Activated T-cell treated with anti-CD3 and anti-CD28 coated beads, Interleukin-2, amount 50 U/mL, for 4 hours (primary cell): Measurements from ENCODE around the gene EXD3. TPM values are rescaled to one million over a fixed set of nuclear protein-coding genes. Genes with fewer than 3 reads are reported as not detected.
"Not testable (repeated sequence)": the region's sequence is repeated elsewhere in the genome, so short reads cannot be mapped to it uniquely, and the experiment has no call there.

Source experiments
- ATAC-seq, 2 donors: fragments of 200-7000 bp; cut with Tn5 transposase; one replicate each; pipeline ENCODE4 v1.10.0; 2021
- DNase-seq: peaks from one replicate; pipeline ENCODE4 v3.0.0-alpha.2; 2020
- H3K27me3 Mint-ChIP-seq: one replicate; pipeline ENCODE4 v1.8.0; 2021; ENCODE audit warnings: low read depth, mixed read lengths
- H3K36me3 Mint-ChIP-seq: one replicate; pipeline ENCODE4 v1.8.0; 2022; ENCODE audit warnings: mixed read lengths; ENCODE audit not compliant: insufficient read depth
- H3K4me1 Mint-ChIP-seq: one replicate; pipeline ENCODE4 v1.8.0; 2021; ENCODE audit warnings: low read depth, mixed read lengths
- H3K4me3 Mint-ChIP-seq: one replicate; pipeline ENCODE4 v1.8.0; 2021; ENCODE audit warnings: mild to moderate bottlenecking, moderate library complexity, mixed read lengths
- H3K9me3 Mint-ChIP-seq: one replicate; pipeline ENCODE4 v1.8.0; 2021; ENCODE audit warnings: mixed read lengths
- total RNA-seq, 3 donors: library from RNA; stranded (reverse); gene quantifications; one replicate each; pipeline ENCODE4 v1.2.1, GENCODE V29; 2021

EXD3 gene
- total RNA-seq, 3 donors from 2014 or later = 1.7 to 2.8 (median 2.5) TPM

GRCh38 chr9:137417161-137418021 is 5.6 kb downstream of the EXD3 start:
- peak overlapping the region; percentile 60 for H3K4me3 Mint-ChIP-seq
- H3K4me1 Mint-ChIP-seq = peaks cover 15% of the 10 kb centered on the region
- H3K9me3 Mint-ChIP-seq = no peaks in the 10 kb centered on the region
- no peaks in the 10 kb centered on the region for H3K27me3 Mint-ChIP-seq
- peaks cover 2% of the 10 kb centered on the region for H3K36me3 Mint-ChIP-seq
- DNase-seq = no peak
- peak; percentile 48 to 67 for ATAC-seq

- Mint-ChIP-seq H3K27me3 (no peaks in the 10 kb centered on the region), H3K9me3 (no peaks in the 10 kb centered on the region), H3K36me3 (peaks cover 2% of the 10 kb centered on the region), H3K4me3 (no peak overlapping the region), H3K4me1 (peaks cover 7% of the 10 kb centered on the region)
- ATAC-seq (peak in 1 of 2 donors; percentile 13), DNase-seq (no peak)
Measured at GRCh38 chr9:137416563-137417151, 6.3 kb downstream of the EXD3 start.

- no peaks in the 10 kb centered on the region for H3K27me3 Mint-ChIP-seq
- peaks cover 5% of the 10 kb centered on the region for H3K4me1 Mint-ChIP-seq
- H3K36me3 Mint-ChIP-seq = peaks cover 2% of the 10 kb centered on the region
- no peaks in the 10 kb centered on the region for H3K9me3 Mint-ChIP-seq
- no peak for ATAC-seq
- no peak for DNase-seq
- H3K4me3 Mint-ChIP-seq = no peak overlapping the region
Measured at GRCh38 chr9:137416006-137416562, 6.9 kb downstream of the EXD3 start.

- ATAC-seq = no peak
- no peak overlapping the region for H3K4me3 Mint-ChIP-seq
Measured at GRCh38 chr9:137415451-137415850, 7.5 kb downstream of the EXD3 start.

GRCh38 chr9:137412431-137412830 is 10.5 kb downstream of the EXD3 start:
- ATAC-seq (no peak), DNase-seq (no peak)
- Mint-ChIP-seq H3K27me3 (no peaks in the 10 kb centered on the region), H3K4me1 (peaks cover 8% of the 10 kb centered on the region), H3K4me3 (no peak overlapping the region), H3K36me3 (peaks cover 2% of the 10 kb centered on the region), H3K9me3 (no peaks in the 10 kb centered on the region)

More at GRCh38 chr9:137415451-137415850, 7.5 kb downstream of the EXD3 start:
- DNase-seq = no peak
- peaks cover 6% of the 10 kb centered on the region for H3K4me1 Mint-ChIP-seq
- no peaks in the 10 kb centered on the region for H3K9me3 Mint-ChIP-seq
- peaks cover 2% of the 10 kb centered on the region for H3K36me3 Mint-ChIP-seq
- no peaks in the 10 kb centered on the region for H3K27me3 Mint-ChIP-seq

GRCh38 chr9:137411645-137412380 is 11.1 kb downstream of the EXD3 start:
- Mint-ChIP-seq H3K4me3 (no peak overlapping the region), H3K27me3 (no peaks in the 10 kb centered on the region), H3K9me3 (no peaks in the 10 kb centered on the region), H3K4me1 (peaks cover 8% of the 10 kb centered on the region), H3K36me3 (peaks cover 2% of the 10 kb centered on the region)
- ATAC-seq (no peak), DNase-seq (no peak)

GRCh38 chr9:137411260-137411644 is 11.7 kb downstream of the EXD3 start:
- DNase-seq (no peak), ATAC-seq (no peak)
- Mint-ChIP-seq H3K4me1 (peaks cover 8% of the 10 kb centered on the region), H3K4me3 (no peak overlapping the region), H3K36me3 (peaks cover 2% of the 10 kb centered on the region), H3K27me3 (no peaks in the 10 kb centered on the region), H3K9me3 (no peaks in the 10 kb centered on the region)

GRCh38 chr9:137410891-137411249 is 12.1 kb downstream of the EXD3 start:
- Mint-ChIP-seq H3K27me3 (no peaks in the 10 kb centered on the region), H3K9me3 (no peaks in the 10 kb centered on the region), H3K36me3 (peaks cover 2% of the 10 kb centered on the region), H3K4me1 (peaks cover 10% of the 10 kb centered on the region), H3K4me3 (no peak overlapping the region)
- no peak for ATAC-seq
- DNase-seq = no peak

GRCh38 chr9:137410236-137410890 is 12.6 kb downstream of the EXD3 start:
- ATAC-seq, H3K9me3 Mint-ChIP-seq, DNase-seq, H3K27me3 Mint-ChIP-seq, H3K4me3 Mint-ChIP-seq, H3K36me3 Mint-ChIP-seq: not testable (repeated sequence)
- H3K4me1 Mint-ChIP-seq = peaks cover 10% of the 10 kb centered on the region

GRCh38 chr9:137409515-137409914 is 13.4 kb downstream of the EXD3 start:
- H3K27me3 Mint-ChIP-seq = no peaks in the 10 kb centered on the region
- DNase-seq (no peak), ATAC-seq (no peak)
- H3K36me3 Mint-ChIP-seq = peaks cover under 1% of the 10 kb centered on the region
- peaks cover 10% of the 10 kb centered on the region for H3K4me1 Mint-ChIP-seq
- no peaks in the 10 kb centered on the region for H3K9me3 Mint-ChIP-seq
- no peak overlapping the region for H3K4me3 Mint-ChIP-seq

- Mint-ChIP-seq H3K4me1 (peaks cover 8% of the 10 kb centered on the region), H3K4me3 (no peak overlapping the region), H3K9me3 (no peaks in the 10 kb centered on the region), H3K36me3 (no peaks in the 10 kb centered on the region), H3K27me3 (no peaks in the 10 kb centered on the region)
- DNase-seq (no peak), ATAC-seq (no peak)
Measured at GRCh38 chr9:137408651-137409405, 14.1 kb downstream of the EXD3 start.

GRCh38 chr9:137407590-137408300 is 15.2 kb downstream of the EXD3 start:
- H3K36me3 Mint-ChIP-seq = no peaks in the 10 kb centered on the region
- no peaks in the 10 kb centered on the region for H3K9me3 Mint-ChIP-seq
- DNase-seq = no peak
- no peak overlapping the region for H3K4me3 Mint-ChIP-seq
- H3K4me1 Mint-ChIP-seq = peaks cover 7% of the 10 kb centered on the region
- no peak for ATAC-seq
- H3K27me3 Mint-ChIP-seq = no peaks in the 10 kb centered on the region
